Inflammatory macrophage treated with lipopolysaccharide for 4 hours (primary cell): Measurements from ENCODE around the gene FOXD3.
A peak's percentile ranks its signal among the peaks of the same experiment; 100 is the strongest.
"Not testable (repeated sequence)": the region's sequence is repeated elsewhere in the genome, so short reads cannot be mapped to it uniquely, and the experiment has no call there.

Experiments
- DNase-seq: peaks from one replicate; pipeline ENCODE4 v3.0.0-alpha.2; 2020

The FOXD3 gene

GRCh38 chr1:63321066-63321784 lies 1.1 kb upstream of the FOXD3 start:
- DNase-seq = no peak

GRCh38 chr1:63321785-63322113 lies 618 bp upstream of the FOXD3 start:
- no peak for DNase-seq

- no peak for DNase-seq
Observed at GRCh38 chr1:63322944-63323864, 837 bp downstream of the FOXD3 start.

GRCh38 chr1:63323865-63324778 lies 1.8 kb downstream of the FOXD3 start:
- DNase-seq = no peak

- no peak for DNase-seq
Observed at GRCh38 chr1:63324779-63325119, 2.4 kb downstream of the FOXD3 start.

GRCh38 chr1:63325279-63325985 lies 3.1 kb downstream of the FOXD3 start:
- no peak for DNase-seq

GRCh38 chr1:63326106-63326472 lies 3.7 kb downstream of the FOXD3 start:
- DNase-seq = no peak

- DNase-seq = no peak
Observed at GRCh38 chr1:63326473-63327380, 4.4 kb downstream of the FOXD3 start.

- peak; percentile 70 for DNase-seq
Observed at GRCh38 chr1:63327417-63328054, 5.2 kb downstream of the FOXD3 start.

GRCh38 chr1:63328122-63328521 lies 5.8 kb downstream of the FOXD3 start:
- no peak for DNase-seq

GRCh38 chr1:63328781-63329180 lies 6.4 kb downstream of the FOXD3 start:
- DNase-seq = no peak

GRCh38 chr1:63329621-63330330 lies 7.4 kb downstream of the FOXD3 start:
- DNase-seq = no peak

GRCh38 chr1:63330331-63330916 lies 8.1 kb downstream of the FOXD3 start:
- DNase-seq = no peak

GRCh38 chr1:63342402-63342801 lies 20.0 kb downstream of the FOXD3 start:
- DNase-seq = peak; percentile 63

- DNase-seq = no peak
Observed at GRCh38 chr1:63343922-63344321, 21.6 kb downstream of the FOXD3 start.

- no peak for DNase-seq
Observed at GRCh38 chr1:63350320-63350719, 28.0 kb downstream of the FOXD3 start.

GRCh38 chr1:63352736-63353135 lies 30.4 kb downstream of the FOXD3 start:
- no peak for DNase-seq

- DNase-seq = not testable (repeated sequence)
Observed at GRCh38 chr1:63356234-63356633, 33.9 kb downstream of the FOXD3 start.

GRCh38 chr1:63359561-63359960 lies 37.2 kb downstream of the FOXD3 start:
- DNase-seq = no peak

GRCh38 chr1:63362073-63362472 lies 39.7 kb downstream of the FOXD3 start:
- DNase-seq = no peak
